Right lung (tissue), 10 donors: ENCODE results near the gene RALB. TPM values are rescaled to one million over a fixed set of nuclear protein-coding genes. Genes with fewer than 3 reads are reported as not detected.

Experiments used
- DNase-seq, 2 donors: peaks; one replicate each; pipeline ENCODE4 v3.0.0-alpha.2; 2013
- long read RNA-seq, 8 donors: transcript quantifications; one replicate each; lab custom pipeline, GENCODE V29; 2026
- polyA plus RNA-seq, 5 donors: library from polyadenylated mRNA; unstranded; fragments of 120-200 nt; gene quantifications; one replicate each; pipeline versions ENCODE4 v1.2.1 to v1.2.3, GENCODE V29; 2013; ENCODE audit warnings: inconsistent platforms in 1 of 5, low replicate concordance in 1 of 5; ENCODE audit not compliant: insufficient read length in 5 of 5, insufficient read depth in 1 of 5

Gene RALB, protein sequence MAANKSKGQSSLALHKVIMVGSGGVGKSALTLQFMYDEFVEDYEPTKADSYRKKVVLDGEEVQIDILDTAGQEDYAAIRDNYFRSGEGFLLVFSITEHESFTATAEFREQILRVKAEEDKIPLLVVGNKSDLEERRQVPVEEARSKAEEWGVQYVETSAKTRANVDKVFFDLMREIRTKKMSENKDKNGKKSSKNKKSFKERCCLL
- 100 to 1,000 TPM; 112 to 130 (median 115) TPM for polyA plus RNA-seq
- long read RNA-seq, donor 1, transcript RALB-201 (5 exons, 2,344 nt), result major isoform, 25 of 52 reads
- long read RNA-seq, donor 1, transcript RALB-203 (5 exons, 1,252 nt), result minor isoform, 18 of 52 reads
- long read RNA-seq, donor 1, partial matches to known transcripts, result 9 of 52 reads
- long read RNA-seq, donor 1, other reads (novel, unspliced or antisense), result 0 of 52 reads
- long read RNA-seq, donor 2, transcript RALB-201 (5 exons, 2,344 nt), result major isoform, 31 of 50 reads
- long read RNA-seq, donor 2, transcript RALB-203 (5 exons, 1,252 nt), result minor isoform, 11 of 50 reads
- long read RNA-seq, donor 2, partial matches to known transcripts, result 8 of 50 reads
- long read RNA-seq, donor 2, other reads (novel, unspliced or antisense), result 0 of 50 reads
- long read RNA-seq, donor 3, transcript RALB-201 (5 exons, 2,344 nt), result major isoform, 20 of 35 reads
- long read RNA-seq, donor 3, transcript RALB-203 (5 exons, 1,252 nt), result minor isoform, 9 of 35 reads
- long read RNA-seq, donor 3, partial matches to known transcripts, result 6 of 35 reads
- long read RNA-seq, donor 3, other reads (novel, unspliced or antisense), result 0 of 35 reads
- long read RNA-seq, donor 4, transcript RALB-201 (5 exons, 2,344 nt), result major isoform, 16 of 60 reads
- long read RNA-seq, donor 4, transcript RALB-203 (5 exons, 1,252 nt), result minor isoform, 7 of 60 reads
- long read RNA-seq, donor 4, partial matches to known transcripts, result 37 of 60 reads
- long read RNA-seq, donor 4, other reads (novel, unspliced or antisense), result 0 of 60 reads
- long read RNA-seq, donor 5, transcript RALB-203 (5 exons, 1,252 nt), result minor isoform, 13 of 77 reads
- long read RNA-seq, donor 5, transcript RALB-201 (5 exons, 2,344 nt), result major isoform, 35 of 77 reads
- long read RNA-seq, donor 5, partial matches to known transcripts, result 29 of 77 reads
- long read RNA-seq, donor 5, other reads (novel, unspliced or antisense), result 0 of 77 reads
- long read RNA-seq, donor 6, transcript RALB-201 (5 exons, 2,344 nt), result major isoform, 40 of 77 reads
- long read RNA-seq, donor 6, transcript RALB-203 (5 exons, 1,252 nt), result minor isoform, 18 of 77 reads
- long read RNA-seq, donor 6, partial matches to known transcripts, result 19 of 77 reads
- long read RNA-seq, donor 6, other reads (novel, unspliced or antisense), result 0 of 77 reads
- long read RNA-seq, donor 7, transcript RALB-201 (5 exons, 2,344 nt), result major isoform, 52 of 95 reads
- long read RNA-seq, donor 7, transcript RALB-203 (5 exons, 1,252 nt), result minor isoform, 25 of 95 reads
- long read RNA-seq, donor 7, partial matches to known transcripts, result 18 of 95 reads
- long read RNA-seq, donor 7, other reads (novel, unspliced or antisense), result 0 of 95 reads
- long read RNA-seq, donor 8, transcript RALB-201 (5 exons, 2,344 nt), result major isoform, 11 of 15 reads
- long read RNA-seq, donor 8, partial matches to known transcripts, result 0 of 15 reads
- long read RNA-seq, donor 8, other reads (novel, unspliced or antisense), result 0 of 15 reads

DNA sequence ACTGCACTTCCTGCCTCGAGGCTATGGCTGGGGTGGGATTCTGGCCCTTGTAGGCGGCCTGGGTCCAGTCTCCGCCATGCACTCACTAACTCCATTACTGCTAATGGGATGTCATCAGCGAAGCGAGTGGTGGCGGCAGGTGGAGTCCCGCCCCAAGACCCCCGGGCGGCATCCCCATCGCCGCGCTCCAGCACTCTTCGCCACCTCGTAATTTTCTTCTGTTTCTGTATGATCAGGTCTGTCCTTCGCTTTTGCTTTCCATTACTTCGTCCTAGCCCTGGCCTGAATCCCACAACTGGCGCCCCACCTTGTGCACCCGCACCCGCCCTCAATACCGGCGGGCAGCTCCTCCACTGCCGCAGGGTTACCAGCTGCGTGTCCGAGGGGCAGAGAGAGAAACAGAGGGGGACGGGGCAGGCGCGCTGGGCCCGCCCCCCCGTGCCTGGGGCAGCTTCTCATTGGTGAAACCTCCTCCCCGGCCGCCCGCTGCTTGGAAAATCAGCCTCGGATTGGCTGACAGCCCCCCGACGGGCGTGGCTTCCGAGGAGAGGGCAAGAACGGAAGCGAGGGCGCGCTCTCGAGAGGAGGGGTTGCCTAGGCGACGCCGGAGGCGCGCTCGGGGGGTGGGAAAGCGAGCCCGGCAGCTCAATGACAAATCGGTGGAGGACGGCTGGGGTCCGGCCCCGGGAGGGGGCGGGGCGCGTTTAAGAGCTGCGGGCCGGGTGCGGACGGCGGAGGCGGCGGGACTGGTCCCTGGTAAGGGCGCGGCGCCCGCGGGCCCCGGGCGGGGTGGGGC, at the start of gene RALB:
RALB (plus strand) TSS at position 628 of the 796 bp plus-strand sequence. CDS start 25,813 bp downstream, outside the sequence.
- peak; percentile 99 to 100 for DNase-seq

DNA sequence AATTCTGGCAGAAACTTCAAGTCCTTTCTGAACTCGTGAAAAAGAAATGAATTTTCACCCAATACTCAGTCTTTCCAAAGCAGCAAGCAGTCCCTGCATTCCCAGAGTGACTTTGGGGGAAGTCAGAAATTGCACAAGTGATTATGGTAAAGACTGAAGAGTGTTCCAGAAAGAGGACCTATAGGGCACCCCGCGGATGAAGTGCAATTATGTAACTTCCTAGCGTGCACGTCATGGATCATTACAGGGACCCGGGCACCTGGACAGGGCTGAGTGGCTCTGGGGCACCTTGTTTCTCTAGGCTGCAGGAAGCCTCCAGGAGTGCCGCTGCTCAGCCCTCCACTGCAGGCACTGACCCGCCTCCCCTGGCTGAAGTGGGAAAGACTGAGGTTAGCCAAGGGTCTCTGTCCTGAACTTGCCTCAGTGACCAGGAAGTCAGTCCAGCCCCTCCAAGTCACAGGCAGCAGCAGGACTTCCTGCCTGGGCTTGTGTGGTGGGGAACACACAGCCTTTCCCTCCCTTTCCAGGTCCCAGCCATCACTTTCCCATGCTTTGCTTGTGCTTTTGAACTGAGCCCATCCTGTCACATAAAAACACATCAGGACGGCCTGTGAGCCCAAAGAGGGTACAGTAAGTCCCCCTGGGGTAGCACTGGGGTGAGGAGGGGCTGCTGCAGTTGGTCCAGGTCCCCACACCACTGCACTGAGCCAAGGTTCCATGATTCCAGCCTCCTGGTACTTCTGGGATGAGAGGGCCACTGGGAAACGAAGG, 49.2 kb upstream of the RALB start:
- DNase-seq, result peak; percentile 22 to 28

DNA sequence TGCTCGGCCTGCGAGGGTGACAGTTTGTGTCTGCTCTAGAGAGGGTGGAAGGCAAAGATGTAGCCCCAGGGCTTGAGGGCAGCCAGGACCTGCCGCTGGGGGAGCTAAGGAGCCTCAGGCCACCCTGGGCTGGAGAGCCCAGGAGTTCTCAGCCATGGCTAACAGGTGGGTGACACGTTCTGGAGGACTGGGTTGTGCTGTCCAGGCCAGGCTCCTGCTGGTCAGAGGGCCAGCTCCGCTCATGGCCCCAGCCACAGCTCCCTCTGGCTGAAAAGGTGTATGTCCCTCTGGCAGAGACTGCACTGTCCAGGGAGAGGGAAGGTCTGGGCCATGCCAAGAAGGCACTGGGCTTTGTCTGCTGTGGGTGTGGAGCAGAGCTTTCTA, 48.6 kb upstream of the RALB start:
- DNase-seq, result no peak

DNA sequence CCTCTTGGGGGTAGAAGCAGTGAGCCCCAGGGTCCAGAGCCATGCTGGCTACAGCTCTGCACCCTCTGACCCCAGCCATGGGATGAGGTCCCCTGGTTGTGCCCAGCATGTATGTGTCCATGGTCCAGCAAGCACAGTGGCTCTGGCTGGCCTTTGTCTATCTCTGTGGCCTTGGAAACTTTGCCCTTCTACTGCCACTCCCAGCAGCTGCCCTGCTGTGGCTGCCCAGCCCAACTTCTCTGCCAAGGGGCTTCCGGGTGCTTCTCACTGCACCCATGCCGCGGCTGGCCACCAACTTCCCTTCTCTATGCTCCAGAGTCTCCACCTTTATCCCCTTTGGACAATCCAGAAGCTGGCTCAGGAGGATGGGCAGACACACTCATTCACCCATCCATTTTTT, 48.2 kb upstream of the RALB start:
- DNase-seq, result no peak

DNA sequence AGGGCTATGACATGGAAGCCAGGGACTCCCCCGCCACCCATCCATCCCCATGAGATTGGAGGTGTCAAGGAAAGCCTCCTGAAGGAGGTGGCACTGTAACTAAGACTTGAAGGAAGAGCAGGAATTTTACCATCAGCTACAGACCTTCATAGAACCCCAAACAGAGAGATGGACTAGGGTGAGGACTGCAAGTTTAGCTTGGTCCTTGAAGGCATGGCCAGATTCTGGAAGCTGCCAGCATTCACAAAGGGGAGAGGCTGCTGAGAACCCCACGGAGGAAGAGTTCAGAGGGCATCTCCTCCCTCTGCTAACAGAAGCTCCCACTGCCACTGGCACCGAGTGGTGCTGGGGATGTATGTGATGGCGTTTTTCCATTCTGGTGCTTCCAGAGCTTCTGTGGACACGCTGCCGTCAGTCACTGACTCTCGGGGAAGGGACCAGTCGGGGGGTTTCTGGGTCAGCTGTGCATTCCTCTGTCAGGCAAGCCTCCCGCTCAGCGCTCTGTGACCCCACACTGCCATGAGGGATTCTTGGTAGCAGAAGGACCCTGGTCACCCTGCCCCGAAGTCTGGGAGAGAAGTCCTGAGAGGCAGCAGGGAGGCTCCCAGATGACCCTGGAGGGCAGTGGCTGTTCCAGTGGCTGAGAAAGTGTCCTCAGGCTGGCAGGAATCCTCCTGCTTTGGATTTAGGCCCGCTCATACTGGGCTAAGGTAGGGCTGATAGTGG, 47.5 kb upstream of the RALB start:
- no peak for DNase-seq

DNA sequence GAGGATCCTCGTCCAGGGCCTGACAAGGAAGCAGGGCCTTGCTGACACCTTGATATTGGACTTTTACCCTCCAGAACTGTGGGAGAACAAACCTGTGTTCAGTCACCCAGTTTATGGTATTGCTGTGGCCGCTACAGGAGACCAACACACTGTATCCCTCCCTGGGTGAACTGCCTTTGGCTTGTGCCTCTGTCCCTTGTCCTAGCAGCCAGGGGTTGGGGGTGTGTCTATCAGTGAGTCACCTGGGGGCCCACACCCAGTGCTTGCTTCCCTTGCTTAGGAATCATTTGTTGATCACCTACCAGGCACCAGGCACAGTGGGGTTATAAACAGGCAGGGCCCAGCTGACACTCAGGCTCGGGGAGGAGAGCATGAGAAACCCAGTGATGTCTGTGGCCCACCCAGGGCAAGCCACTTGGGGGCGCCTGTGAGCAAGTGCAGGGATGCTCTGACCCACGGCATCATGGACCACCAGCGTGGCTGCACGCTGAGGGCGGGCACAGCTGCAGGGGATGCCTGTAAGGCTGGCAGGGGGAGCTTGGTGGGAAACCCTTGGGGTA, 46.5 kb upstream of the RALB start:
- no peak for DNase-seq

DNA sequence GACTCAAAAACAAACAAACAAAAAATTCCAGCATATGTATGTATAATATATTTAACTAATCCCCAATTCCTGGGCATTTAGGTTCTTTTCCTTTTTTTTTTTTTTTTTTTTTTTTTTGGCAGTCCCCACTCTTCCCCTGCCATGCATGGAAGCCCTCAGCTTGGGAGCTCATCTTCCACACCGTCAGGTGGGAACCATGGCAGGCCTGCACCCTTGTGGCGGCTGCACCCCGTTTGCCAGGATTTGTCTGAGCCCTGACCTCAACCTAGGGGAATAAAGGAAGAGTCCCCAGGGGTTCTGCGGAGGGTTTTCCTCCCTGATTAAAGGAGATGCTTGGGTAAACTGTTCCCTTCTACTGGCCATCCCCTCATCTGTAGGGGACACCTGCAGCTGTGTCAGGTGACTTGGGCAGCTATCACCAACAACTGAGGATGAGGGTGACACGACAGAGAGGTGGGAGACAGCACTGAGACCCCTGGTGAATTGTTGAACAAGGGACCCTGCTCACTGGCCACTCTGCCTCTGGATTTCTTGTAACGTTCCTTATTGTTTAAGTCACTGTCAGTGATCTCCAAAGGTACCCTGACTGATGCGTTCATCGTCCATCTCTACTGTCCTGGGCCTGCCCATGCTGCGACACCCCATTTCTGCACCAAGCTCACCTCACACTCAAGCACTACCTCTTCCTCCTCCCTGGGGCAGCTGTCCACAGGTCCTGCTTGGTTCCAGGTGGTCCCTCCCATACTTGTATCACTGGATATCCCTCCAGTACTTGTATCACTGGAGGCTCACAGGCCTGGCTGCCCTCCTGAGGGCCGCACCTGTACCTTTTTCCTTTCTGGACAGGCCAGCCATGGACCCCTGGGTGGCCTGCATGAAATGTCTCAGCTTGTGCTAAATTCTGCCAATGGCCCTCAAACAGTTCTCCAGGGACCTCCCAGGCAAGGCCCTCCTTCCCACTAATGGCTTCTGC, 44.0 kb upstream of the RALB start:
- no peak for DNase-seq

DNA sequence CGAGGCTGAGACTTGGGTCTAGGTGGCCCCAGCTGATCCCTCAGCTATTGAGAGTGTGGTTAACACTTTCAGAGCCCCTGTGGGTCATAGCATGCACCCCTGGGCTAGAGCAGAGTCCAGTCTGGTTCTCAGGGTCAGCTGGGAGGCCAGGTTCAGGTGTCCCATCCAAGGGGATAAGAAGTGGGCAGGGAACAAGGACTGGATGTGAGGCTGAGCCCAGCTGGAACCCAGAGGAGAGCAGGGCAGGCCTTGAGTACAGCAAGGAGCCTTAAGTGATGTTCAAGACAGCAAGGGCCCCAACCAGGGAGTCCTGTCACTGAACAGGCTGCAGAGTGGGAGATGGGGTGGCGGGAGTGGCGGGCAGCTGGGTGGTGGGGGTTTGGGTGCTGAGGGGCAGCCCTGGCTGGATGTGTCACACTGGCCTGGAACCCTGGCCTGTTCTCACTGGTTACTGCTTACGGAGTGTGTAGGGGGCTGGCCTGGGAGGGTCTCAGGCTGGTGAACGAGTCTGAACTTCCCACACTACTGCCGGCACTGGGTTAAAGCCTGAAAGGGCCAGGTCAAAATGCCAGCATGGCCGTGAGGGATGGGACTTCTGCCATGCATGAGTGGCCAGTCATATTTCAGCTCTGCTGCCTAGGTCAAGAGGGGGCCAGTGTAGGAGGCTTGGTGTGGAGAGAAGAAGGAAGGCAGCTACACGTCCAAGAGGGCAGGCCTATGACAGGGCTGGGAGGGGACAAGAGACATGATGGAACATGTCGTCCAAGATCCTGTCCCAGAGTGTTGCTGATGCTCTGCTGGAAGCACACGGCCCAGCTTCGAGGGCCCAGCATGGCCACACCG, 43.0 kb upstream of the RALB start:
- DNase-seq, result no peak

DNA sequence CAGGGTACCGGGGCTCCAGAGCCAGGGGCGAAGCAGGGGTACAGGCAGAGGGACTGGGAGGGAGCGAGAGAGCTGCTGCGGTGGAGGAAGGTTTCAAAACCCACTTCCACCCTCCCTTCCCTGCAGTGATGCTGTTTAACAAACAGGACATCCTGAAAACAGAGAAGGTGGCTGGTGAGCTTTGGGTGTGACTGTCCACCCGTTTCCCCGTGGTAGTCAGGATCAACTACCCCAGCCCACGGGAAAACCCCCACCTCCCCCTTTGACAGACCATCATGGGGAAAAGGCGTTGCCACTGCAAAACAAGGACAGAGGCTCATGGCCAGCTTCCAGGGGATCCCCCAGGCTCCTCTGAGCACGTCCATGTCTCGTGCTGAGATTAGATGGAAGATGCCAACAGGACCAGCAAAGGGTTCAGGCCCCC, 42.4 kb upstream of the RALB start:
- no peak for DNase-seq

DNA sequence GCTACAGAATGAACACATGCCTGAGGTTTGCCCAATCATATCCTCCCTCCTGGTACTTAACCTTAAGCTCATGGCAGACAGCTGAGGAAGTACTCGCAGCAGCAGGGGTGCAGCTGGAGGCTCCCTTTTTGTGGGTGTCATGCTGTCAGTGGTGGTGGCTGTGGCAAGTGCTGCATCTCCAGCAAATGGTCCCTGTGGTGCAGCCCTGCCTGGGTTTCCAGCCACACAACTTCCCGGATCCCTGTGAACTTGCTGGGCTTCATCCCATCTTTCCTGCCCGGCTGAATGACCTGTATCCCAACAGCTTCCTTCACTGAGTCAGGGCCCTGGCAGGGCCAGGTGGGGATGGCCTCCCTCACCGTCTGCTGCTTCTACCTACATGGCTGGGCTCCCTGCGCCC, 34.5 kb upstream of the RALB start:
- no peak for DNase-seq

DNA sequence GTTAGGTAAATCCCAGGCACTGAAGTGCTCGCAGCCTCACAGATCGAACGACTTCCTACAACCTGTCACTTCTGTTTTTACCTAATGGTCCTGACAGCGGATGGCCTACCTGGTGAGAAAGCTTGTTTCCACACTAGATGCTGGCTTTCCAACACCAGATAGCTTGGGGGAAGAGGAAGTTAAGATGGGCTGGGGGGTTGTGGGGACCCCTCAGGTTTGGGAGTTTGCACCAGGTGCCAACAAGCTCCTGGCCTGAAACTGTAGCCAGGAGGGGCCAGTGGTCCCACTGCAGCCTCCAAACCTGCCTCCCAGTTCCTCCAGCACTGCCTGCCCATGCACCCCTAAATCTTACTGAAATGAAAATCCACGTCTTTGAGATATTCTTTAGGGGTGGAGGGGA, 33.4 kb upstream of the RALB start:
- DNase-seq, result no peak

DNA sequence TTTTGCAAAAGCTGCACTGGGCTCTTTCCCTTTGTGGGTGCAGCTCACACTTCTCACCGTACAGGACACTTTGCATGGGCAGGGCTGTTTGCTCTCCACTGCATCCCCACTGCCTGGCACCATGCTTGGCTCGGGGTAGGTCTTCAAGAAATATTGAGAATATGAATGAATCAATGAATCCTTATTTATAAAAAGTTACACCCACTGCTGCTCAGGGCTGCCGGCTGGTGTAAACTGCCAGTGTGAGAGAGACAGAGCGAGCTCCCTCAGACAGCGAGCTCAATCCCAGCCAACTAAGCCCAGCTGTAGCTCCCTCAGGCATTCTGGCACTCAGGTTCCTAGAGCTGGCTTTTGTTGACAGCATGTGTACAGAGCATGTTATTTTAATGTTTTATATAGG, 32.9 kb upstream of the RALB start:
- no peak for DNase-seq

DNA sequence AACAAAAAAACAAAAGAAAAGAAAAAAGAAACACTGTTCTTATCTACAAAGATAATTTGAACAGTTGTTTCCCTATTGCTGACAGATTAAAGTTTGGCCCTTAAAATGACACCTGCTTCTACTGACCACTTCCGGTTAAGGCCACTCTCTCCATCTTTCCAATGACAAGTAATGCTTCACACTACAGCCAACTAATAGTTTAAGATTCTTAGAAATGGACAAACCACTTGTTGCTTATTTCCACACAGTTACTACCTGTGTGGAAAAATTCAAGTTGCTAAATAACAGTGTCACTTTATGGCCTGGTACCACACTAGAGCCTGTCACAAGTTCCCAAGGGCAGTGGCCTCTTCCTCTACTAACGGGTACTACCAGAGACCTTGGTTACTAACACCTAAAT, 31.9 kb upstream of the RALB start:
- DNase-seq, result no peak

DNA sequence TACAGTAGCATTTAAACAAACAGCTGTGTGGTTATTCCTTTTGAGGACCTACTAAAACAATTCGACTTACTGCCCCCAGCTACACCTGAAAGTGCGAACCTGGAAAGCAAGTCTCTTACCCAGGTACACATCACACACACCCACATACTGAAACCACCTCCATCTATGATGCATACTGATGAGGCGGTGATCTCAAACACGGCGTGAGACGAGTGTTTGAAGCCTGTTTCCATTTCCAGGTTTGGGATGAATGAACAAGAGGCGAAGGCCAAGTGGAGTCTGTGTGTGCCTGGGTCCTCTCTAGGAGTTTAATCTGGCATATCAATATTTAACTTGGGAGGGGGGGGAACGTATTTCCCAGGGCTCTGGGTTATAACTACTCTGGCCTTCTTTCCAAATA, 31.0 kb upstream of the RALB start:
- no peak for DNase-seq

DNA sequence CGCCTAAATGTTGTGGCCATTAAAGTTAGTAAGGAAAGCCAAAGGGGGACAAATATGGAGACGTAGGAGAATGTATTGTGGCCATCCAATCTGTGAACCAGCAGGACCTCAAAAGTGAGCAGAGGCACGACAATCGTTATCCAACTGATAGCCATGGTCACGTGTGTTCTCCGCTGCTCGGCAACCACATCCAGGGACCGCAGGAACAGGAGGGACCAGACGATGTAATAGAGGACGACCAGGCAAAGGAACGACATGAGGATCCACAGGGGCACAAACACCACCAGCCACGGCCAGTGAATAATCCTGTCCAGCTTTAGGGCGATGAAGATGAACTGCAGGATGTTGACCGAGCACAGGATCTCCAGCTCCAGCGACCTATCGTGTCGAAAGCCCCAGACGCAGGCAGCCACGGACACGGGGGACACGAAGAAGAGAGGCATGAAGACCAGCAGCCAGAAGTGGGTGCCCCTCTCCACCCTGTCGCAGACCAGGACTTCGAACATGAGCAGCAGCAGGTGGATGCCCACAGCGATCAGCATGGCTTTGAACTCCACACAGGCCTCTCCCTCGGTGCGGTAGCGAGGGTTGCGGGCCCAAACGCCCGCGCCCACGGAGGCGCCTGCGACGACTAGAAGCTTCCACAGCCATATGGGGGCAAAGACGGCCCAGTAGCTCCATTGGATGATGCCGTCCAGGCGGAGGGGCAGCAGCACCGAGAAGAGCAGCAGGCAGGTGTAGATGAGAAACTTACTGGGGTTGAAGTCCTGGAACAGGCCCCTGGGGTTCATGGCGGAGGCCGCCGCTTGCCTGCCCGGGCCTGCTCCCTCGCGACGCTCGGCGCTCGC, 30.2 kb upstream of the RALB start:
- no peak for DNase-seq
